ENCODE data around the gene KDM4B. TPM values are rescaled to one million over a fixed set of nuclear protein-coding genes. Genes with fewer than 3 reads are reported as not detected.

KDM4B gene
- total RNA-seq, 4 donors from 2014 or later, result 26.6 to 84.2 (median 39.9) TPM

DNA sequence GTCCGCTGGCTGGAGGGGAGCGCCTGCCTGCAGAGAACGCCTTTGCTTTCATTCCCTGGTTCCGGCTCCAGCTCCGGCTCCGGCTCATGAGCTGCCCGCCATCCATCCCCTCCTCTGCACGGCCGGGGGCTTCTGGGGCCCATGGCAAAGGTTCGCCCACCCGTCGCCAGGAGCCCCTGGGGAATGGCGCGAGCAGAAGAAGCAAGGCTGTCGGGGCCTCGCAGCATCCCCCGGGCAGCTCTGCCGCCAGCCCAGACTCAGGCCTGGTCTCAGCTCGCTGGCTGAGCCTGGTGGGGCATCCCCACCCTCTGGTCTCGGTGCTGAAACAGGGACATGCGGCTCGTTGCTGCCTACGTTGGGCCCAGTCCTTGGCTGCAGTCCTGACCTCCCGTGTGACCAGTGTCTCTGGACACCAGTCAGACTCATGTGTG lies 96.8 kb downstream of the KDM4B start:
- intact Hi-C loops (cut with DNase I; ENCODE audit: low total_unique reads) (no loop called here), in situ Hi-C loops (cut with MboI; ENCODE audit: low pct_ligation_motif_present in 1 of 4, low pct_unique_long_range_greater_than_20kb in 1 of 4, low sequenced_read_pairs in 3 of 4) (loop anchor here in 1 of 4 donors (25.0 kb wide), 1 partner anchor 522 kb away; no protein-coding TSS in a partner anchor)
- TF ChIP-seq POLR2A (IDR thresholded peaks at IDR 0.05) (no peak), EP300 (IDR thresholded peaks at IDR 0.05; ENCODE audit: low read depth) (no peak), POLR2AphosphoS5 (IDR thresholded peaks at IDR 0.05) (no peak)
- TF ChIP-seq, protein P1, sequence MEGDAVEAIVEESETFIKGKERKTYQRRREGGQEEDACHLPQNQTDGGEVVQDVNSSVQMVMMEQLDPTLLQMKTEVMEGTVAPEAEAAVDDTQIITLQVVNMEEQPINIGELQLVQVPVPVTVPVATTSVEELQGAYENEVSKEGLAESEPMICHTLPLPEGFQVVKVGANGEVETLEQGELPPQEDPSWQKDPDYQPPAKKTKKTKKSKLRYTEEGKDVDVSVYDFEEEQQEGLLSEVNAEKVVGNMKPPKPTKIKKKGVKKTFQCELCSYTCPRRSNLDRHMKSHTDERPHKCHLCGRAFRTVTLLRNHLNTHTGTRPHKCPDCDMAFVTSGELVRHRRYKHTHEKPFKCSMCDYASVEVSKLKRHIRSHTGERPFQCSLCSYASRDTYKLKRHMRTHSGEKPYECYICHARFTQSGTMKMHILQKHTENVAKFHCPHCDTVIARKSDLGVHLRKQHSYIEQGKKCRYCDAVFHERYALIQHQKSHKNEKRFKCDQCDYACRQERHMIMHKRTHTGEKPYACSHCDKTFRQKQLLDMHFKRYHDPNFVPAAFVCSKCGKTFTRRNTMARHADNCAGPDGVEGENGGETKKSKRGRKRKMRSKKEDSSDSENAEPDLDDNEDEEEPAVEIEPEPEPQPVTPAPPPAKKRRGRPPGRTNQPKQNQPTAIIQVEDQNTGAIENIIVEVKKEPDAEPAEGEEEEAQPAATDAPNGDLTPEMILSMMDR (IDR thresholded peaks at IDR 0.05), result no peak
- Histone ChIP-seq H3K27me3 (no peaks in the 10 kb centered on the region), H3K4me3 (no peak overlapping the region), H3K36me3 (peaks cover 0 to 10% (median 3%) of the 10 kb centered on the region in 4 donors), H3K9me3 (peaks cover 0 to 4% of the 10 kb centered on the region in 2 donors), H3K27ac (no peak overlapping the region), H3K4me1 (no peaks in the 10 kb centered on the region)
- WGBS, 2 donors (ENCODE audit: low coverage in 1 of 2), result 82 to 100% methylated on average over 3 to 24 of the region's 24 CpGs
- DNase-seq, result no peak

DNA sequence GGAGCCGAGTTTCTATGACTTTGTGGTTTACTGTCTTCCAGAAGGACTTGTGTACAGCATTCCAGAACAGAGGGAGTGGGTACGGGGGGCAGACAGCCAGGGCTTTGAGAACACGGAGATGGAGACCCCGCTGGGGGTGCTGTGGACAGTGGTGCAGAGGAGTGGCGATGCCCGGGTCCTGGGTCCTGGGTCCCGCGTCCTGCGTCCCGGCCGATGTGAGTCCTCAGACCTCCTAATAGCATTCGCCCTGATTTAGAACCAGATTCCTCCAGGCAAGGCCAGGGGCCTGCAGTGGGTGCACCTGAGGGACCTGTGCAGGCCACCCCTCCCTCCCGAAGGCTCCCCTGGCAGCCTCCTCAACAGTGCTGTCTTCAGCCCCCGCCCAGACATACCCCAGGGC lies 97.9 kb downstream of the KDM4B start:
- TF ChIP-seq POLR2A (IDR thresholded peaks at IDR 0.05) (no peak), EP300 (IDR thresholded peaks at IDR 0.05; ENCODE audit: low read depth) (no peak), POLR2AphosphoS5 (IDR thresholded peaks at IDR 0.05) (no peak)
- TF ChIP-seq, protein P1 (IDR thresholded peaks at IDR 0.05), result no peak
- intact Hi-C loops (cut with DNase I; ENCODE audit: low total_unique reads), result no loop called here
- no peaks in the 10 kb centered on the region for H3K4me1 ChIP-seq
- WGBS, 2 donors (ENCODE audit: low coverage in 1 of 2), result 96% methylated on average over 13 of the region's 14 CpGs; no CpG with 5 or more reads in 1 of the 2 donors
- no peak overlapping the region for H3K4me3 ChIP-seq
- peaks cover 0 to 10% (median 3%) of the 10 kb centered on the region in 4 donors for H3K36me3 ChIP-seq
- H3K9me3 ChIP-seq, result peaks cover 0 to 4% of the 10 kb centered on the region in 2 donors
- DNase-seq, result no peak
- H3K27ac ChIP-seq, result no peak overlapping the region
- no peaks in the 10 kb centered on the region for H3K27me3 ChIP-seq
- in situ Hi-C loops (cut with MboI; ENCODE audit: low pct_ligation_motif_present in 1 of 4, low pct_unique_long_range_greater_than_20kb in 1 of 4, low sequenced_read_pairs in 3 of 4), result loop anchor here in 1 of 4 donors (25.0 kb wide), 1 partner anchor 521 kb away; no protein-coding TSS in a partner anchor

DNA sequence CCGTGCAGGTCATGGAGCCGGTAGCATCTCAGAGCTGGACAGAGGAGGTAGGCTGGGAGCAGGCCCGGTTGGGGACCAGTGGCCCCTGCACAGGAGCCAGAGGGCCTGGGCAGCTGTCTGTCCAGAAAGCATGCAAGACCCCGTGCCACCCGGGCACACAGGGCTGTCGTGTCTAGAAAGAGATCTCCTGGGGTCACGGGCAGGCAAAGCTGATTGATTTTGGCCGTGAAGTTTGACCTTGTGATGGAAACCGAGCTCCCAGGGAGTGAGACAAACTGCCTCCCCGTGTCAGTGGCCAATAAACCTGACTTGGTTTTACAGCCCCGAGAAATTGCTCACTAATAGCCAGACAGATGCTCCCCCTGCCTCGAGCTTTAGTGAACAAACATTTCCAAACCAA lies 98.8 kb downstream of the KDM4B start:
- H3K27ac ChIP-seq, result no peak overlapping the region
- H3K27me3 ChIP-seq, result no peaks in the 10 kb centered on the region
- peaks cover 0 to 7% (median 3%) of the 10 kb centered on the region in 4 donors for H3K36me3 ChIP-seq
- TF ChIP-seq, protein P1 (IDR thresholded peaks at IDR 0.05), result no peak
- TF ChIP-seq POLR2AphosphoS5 (IDR thresholded peaks at IDR 0.05) (no peak), EP300 (IDR thresholded peaks at IDR 0.05; ENCODE audit: low read depth) (no peak), POLR2A (IDR thresholded peaks at IDR 0.05) (no peak)
- no peak overlapping the region for H3K4me3 ChIP-seq
- 77 to 92% methylated on average over 2 to 12 of the region's 12 CpGs for WGBS, 2 donors (ENCODE audit: low coverage in 1 of 2)
- in situ Hi-C loops (cut with MboI; ENCODE audit: low pct_ligation_motif_present in 1 of 4, low pct_unique_long_range_greater_than_20kb in 1 of 4, low sequenced_read_pairs in 3 of 4) (loop anchor here in 1 of 4 donors (25.0 kb wide), 1 partner anchor 520 kb away; no protein-coding TSS in a partner anchor), intact Hi-C loops (cut with DNase I; ENCODE audit: low total_unique reads) (no loop called here)
- no peaks in the 10 kb centered on the region for H3K4me1 ChIP-seq
- DNase-seq, result no peak
- peaks cover 0 to 4% of the 10 kb centered on the region in 2 donors for H3K9me3 ChIP-seq

DNA sequence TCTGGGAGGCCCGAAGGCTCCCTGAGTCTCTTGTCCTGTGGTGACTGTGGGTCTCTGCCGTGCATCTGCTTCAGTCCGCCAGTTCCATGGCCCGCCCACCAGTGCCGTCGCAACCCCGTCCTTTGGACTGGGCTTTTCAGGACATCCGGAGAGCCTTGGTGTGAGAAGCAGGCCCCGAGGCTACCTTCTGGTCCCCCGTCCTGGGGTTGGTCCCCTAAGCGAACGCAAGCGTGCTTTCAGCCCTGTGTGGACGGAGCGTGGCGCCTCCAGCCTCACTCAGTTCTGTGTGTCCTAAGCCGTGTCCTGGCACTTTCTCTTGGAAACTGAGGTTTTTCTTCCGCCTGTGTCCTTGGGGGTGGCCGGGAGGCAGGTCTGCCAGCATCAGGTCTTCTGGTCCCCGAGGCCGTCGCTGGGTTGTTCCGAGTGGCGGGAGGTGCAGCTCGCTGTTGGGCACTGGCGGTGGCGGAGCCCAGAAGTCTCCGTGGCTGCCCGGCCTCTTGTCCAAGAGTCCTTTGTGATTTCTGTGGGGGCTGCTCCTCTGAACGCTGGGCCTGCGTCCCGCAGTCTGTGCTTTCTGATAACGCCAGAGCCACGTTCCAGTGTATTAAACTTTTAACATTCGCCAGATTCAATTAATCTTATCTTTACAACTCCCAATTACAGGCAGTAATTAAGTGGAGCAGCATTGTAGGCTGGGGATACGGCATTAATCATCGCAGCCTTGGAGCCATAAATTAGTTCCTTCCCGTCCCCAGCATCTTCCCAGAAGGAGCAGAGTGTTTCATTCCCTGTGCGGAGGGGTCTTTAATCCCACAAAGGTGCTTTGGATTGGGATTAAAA lies 99.5 kb downstream of the KDM4B start:
- intact Hi-C loops (cut with DNase I; ENCODE audit: low total_unique reads) (no loop called here), in situ Hi-C loops (cut with MboI; ENCODE audit: low pct_ligation_motif_present in 1 of 4, low pct_unique_long_range_greater_than_20kb in 1 of 4, low sequenced_read_pairs in 3 of 4) (loop anchor here in 1 of 4 donors (25.0 kb wide), 1 partner anchor 519 kb away; no protein-coding TSS in a partner anchor)
- DNase-seq, result no peak
- H3K27ac ChIP-seq, result no peak overlapping the region
- H3K27me3 ChIP-seq, result no peaks in the 10 kb centered on the region
- TF ChIP-seq POLR2A (IDR thresholded peaks at IDR 0.05) (no peak), POLR2AphosphoS5 (IDR thresholded peaks at IDR 0.05) (no peak), EP300 (IDR thresholded peaks at IDR 0.05; ENCODE audit: low read depth) (no peak)
- TF ChIP-seq, protein P1 (IDR thresholded peaks at IDR 0.05), result no peak
- H3K9me3 ChIP-seq, result no peaks in the 10 kb centered on the region
- H3K36me3 ChIP-seq, result no peaks in the 10 kb centered on the region
- WGBS, 2 donors (ENCODE audit: low coverage in 1 of 2), result 87 to 94% methylated on average over 7 to 38 of the region's 39 CpGs
- no peaks in the 10 kb centered on the region for H3K4me1 ChIP-seq
- H3K4me3 ChIP-seq, result no peak overlapping the region

Data from transverse colon (tissue), 4 donors.